ENCODE results near the gene CYCS.

The CYCS gene

GRCh38 chr7:25143763-25144162 lies 18.7 kb upstream of the CYCS start:
- no peak overlapping the region for H3K4me3 ChIP-seq (replicated peaks; ENCODE audit: low read depth, low read length)
- no peak for DNase-seq (ENCODE audit: low read depth)
- TF ChIP-seq CTCF (IDR thresholded peaks at IDR 0.05; ENCODE audit: low read length, missing control alignments), result no peak

- no peak for TF ChIP-seq CTCF (IDR thresholded peaks at IDR 0.05; ENCODE audit: low read length, missing control alignments)
- H3K4me3 ChIP-seq (replicated peaks; ENCODE audit: low read depth, low read length), result no peak overlapping the region
- no peak for DNase-seq (ENCODE audit: low read depth)
These were observed 14.5 kb upstream of the CYCS start for GRCh38 chr7:25139536-25139935.

- H3K4me3 ChIP-seq (replicated peaks; ENCODE audit: low read depth, low read length), result no peak overlapping the region
- TF ChIP-seq CTCF (IDR thresholded peaks at IDR 0.05; ENCODE audit: low read length, missing control alignments), result no peak
- no peak for DNase-seq (ENCODE audit: low read depth)
These were observed 9.4 kb upstream of the CYCS start for GRCh38 chr7:25134358-25135010.

GRCh38 chr7:25132430-25132829 lies 7.4 kb upstream of the CYCS start:
- no peak for DNase-seq (ENCODE audit: low read depth)
- no peak overlapping the region for H3K4me3 ChIP-seq (replicated peaks; ENCODE audit: low read depth, low read length)
- no peak for TF ChIP-seq CTCF (IDR thresholded peaks at IDR 0.05; ENCODE audit: low read length, missing control alignments)

GRCh38 chr7:25126751-25127150 lies 1.7 kb upstream of the CYCS start:
- no peak overlapping the region for H3K4me3 ChIP-seq (replicated peaks; ENCODE audit: low read depth, low read length)
- DNase-seq (ENCODE audit: low read depth), result no peak
- no peak for TF ChIP-seq CTCF (IDR thresholded peaks at IDR 0.05; ENCODE audit: low read length, missing control alignments)

GRCh38 chr7:25124465-25125136 lies 459 bp downstream of the CYCS start:
- no peak for TF ChIP-seq CTCF (IDR thresholded peaks at IDR 0.05; ENCODE audit: low read length, missing control alignments)
- peak; percentile 37 for DNase-seq (ENCODE audit: low read depth)
- peak overlapping the region; percentile 98 for H3K4me3 ChIP-seq (replicated peaks; ENCODE audit: low read depth, low read length)

GRCh38 chr7:25122373-25122772 lies 2.7 kb downstream of the CYCS start:
- H3K4me3 ChIP-seq (replicated peaks; ENCODE audit: low read depth, low read length), result no peak overlapping the region
- TF ChIP-seq CTCF (IDR thresholded peaks at IDR 0.05; ENCODE audit: low read length, missing control alignments), result no peak
- DNase-seq (ENCODE audit: low read depth), result peak; percentile 10
